SH-SY5Y (cell line): ENCODE measurements around the gene PDZD2.

Source experiments
- GATA2 ChIP-seq: IDR thresholded peaks from 2 replicates; pipeline ENCODE4 v1.6.1; 2011; ENCODE audit warnings: mild to moderate bottlenecking, low read depth, low read length
- GATA3 ChIP-seq: IDR thresholded peaks from 2 replicates; pipeline ENCODE4 v1.6.1; 2011; ENCODE audit warnings: low read depth, mild to moderate bottlenecking, low read length, moderate library complexity

- no peak for TF ChIP-seq GATA2
- no peak for TF ChIP-seq GATA3
Measured at GRCh38 chr5:31880449-31880848, 241.5 kb downstream of the PDZD2 start.
